Panc1 (cell line): ENCODE measurements around the gene ZNF385C.
"Not testable (repeated sequence)": the region's sequence is repeated elsewhere in the genome, so short reads cannot be mapped to it uniquely, and the experiment has no call there.

Experiments used
- POLR2AphosphoS5 ChIP-seq: IDR thresholded peaks from 2 replicates; pipeline ENCODE4 v1.6.1; 2012; ENCODE audit warnings: mild to moderate bottlenecking, low read depth, low read length, moderate library complexity
- TF ChIP-seq, protein P1 (sequence below): fragments of 450-650 bp; IDR thresholded peaks from 2 replicates; pipeline ENCODE4 v1.5.1; 2017; ENCODE audit warnings: mild to moderate bottlenecking

GRCh38 chr17:42020845-42021244 is 77.4 kb downstream of the ZNF385C start:
- TF ChIP-seq, protein P1, sequence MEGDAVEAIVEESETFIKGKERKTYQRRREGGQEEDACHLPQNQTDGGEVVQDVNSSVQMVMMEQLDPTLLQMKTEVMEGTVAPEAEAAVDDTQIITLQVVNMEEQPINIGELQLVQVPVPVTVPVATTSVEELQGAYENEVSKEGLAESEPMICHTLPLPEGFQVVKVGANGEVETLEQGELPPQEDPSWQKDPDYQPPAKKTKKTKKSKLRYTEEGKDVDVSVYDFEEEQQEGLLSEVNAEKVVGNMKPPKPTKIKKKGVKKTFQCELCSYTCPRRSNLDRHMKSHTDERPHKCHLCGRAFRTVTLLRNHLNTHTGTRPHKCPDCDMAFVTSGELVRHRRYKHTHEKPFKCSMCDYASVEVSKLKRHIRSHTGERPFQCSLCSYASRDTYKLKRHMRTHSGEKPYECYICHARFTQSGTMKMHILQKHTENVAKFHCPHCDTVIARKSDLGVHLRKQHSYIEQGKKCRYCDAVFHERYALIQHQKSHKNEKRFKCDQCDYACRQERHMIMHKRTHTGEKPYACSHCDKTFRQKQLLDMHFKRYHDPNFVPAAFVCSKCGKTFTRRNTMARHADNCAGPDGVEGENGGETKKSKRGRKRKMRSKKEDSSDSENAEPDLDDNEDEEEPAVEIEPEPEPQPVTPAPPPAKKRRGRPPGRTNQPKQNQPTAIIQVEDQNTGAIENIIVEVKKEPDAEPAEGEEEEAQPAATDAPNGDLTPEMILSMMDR: not testable (repeated sequence)
- TF ChIP-seq POLR2AphosphoS5: not testable (repeated sequence)
